NCI-H2196 treated with DMSO at 0.1 percent for 48 hours (cell line): ENCODE measurements around the gene ZNHIT6.
"Not testable (repeated sequence)": the region's sequence is repeated elsewhere in the genome, so short reads cannot be mapped to it uniquely, and the experiment has no call there.

Experiments
- DNase-seq: peaks from one replicate; lab custom pipeline; 2025; ENCODE audit not compliant: unreplicated experiment; lab: John Stamatoyannopoulos, UW

Gene ZNHIT6

DNA sequence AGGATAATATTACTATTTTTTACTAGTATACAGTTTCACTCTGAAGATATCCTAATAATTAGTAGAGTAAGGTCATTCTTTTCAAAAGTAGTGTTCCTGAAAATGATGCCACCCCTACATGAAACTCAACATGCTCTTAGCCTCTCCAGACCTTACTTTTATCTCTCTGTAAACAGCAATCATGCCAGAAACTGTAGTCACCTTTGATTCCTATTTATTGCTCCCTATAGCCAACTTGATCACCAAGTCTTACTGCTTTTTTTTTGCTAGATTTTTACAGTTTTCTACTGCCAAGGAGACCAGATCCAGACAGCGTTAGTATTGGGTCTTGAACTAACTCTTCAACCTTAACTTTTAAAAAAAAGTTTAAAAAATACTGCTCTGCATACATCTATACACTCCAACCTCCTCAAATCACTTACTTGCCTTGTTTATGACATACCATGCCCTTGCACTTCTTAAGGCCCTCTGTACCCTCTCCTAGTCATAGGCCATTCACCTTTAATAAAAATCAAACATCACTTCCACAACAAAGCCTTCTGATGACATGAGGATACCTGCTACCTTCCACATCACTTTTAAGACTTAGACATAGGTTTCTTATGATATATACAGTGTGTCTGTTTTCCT, 36.1 kb downstream of the ZNHIT6 start:
- no peak for DNase-seq

- DNase-seq: no peak
Observed at GRCh38 chr1:85665932-85666331, 42.3 kb downstream of the ZNHIT6 start.

GRCh38 chr1:85663382-85663781, 44.9 kb downstream of the ZNHIT6 start:
- no peak for DNase-seq

DNA sequence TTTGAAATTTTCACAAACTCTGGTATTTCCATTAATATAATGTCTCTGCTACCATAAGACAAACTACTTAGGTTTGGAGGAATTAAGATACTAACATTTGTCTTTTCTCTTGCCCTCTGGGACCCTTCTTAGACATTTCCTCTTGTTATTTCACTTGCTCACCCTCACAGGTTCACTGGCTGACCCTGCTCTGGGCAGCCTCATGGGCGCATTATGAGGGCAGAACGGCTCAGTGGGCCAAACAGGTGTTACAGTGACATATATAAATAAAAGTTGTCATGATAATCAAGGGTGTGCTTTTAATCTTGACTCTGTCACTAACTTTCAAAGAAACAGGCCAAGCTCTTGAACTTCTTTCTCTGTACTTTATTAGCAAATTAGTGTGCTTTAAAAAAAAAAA, 46.5 kb downstream of the ZNHIT6 start:
- no peak for DNase-seq

GRCh38 chr1:85660541-85660940, 47.7 kb downstream of the ZNHIT6 start:
- DNase-seq: no peak

DNA sequence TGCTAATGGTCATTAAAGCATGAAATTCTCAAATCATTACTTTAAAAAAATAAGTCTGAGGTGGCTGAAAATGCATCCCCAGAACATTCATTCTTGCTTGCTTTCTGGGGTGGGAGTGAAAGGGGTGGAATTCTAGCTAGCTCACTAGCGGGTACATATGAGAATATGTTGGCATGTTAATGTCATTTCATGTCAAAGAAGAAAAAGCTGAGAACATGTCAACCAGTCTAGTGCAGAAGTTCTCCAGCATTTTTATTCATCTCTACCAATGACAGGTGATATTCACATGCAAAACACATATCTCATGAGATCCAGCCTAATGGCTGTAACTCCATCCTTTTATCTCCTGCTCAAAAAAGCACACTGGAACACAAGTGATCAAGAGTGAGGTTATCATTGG, 49.1 kb downstream of the ZNHIT6 start:
- no peak for DNase-seq

DNA sequence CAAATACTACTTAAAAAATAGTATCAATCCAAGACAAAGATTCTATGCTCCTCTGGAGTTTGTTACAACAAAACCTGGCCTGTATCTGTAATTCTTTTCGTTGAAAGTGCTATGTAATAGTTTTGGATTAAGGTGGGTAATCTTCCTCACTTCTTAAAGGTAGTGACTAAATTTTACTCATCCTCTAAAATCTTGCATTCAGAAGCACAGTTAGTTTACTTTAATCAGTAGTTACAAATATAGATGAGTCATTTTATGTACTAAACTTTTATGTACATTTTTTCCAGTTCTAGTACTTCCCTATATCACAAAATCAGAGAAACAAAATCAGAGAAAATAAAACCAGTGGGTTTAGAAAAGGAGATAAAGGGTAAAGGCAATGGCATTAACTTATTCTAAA, 51.3 kb downstream of the ZNHIT6 start:
- no peak for DNase-seq

DNA sequence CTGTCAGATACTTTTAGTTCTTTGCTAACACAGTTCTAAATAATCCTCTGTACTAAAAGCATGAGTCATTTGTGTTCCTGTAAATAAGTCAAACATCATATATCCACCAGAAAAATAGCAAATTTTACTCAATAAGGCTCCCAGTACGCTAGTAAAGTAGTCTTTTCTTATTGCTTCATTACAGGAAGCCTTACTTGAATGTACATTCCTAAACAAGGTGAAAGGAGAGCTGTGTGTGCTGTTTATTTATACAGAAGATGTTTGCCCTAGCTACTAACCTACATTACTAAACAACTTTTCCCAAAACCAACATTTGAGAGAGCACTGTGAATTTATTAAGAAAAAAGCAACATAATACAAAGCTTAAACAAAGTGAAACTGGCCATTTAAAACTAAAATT, 52.0 kb downstream of the ZNHIT6 start:
- DNase-seq: no peak

GRCh38 chr1:85655315-85655714, 52.9 kb downstream of the ZNHIT6 start:
- DNase-seq: no peak

GRCh38 chr1:85654066-85654782, 54.0 kb downstream of the ZNHIT6 start:
- DNase-seq: no peak

DNA sequence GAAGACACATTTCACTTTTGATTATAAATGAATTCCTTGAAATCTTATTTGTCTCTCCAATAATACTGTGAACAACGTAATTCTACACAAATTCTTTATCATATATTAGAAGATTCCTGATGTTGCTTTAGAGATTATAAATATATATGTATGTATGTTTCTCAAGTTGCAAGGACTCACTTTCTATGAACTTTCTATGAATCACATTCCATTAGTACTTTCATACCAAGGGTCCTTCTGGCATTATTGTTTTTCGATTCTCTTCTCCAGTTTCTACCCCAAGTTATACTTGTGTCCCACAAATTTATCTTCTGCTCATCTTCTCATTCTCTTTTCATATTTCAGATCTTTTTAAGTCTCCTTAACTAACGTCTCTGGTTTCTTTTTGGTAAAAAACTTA, 55.9 kb downstream of the ZNHIT6 start:
- DNase-seq: no peak

DNA sequence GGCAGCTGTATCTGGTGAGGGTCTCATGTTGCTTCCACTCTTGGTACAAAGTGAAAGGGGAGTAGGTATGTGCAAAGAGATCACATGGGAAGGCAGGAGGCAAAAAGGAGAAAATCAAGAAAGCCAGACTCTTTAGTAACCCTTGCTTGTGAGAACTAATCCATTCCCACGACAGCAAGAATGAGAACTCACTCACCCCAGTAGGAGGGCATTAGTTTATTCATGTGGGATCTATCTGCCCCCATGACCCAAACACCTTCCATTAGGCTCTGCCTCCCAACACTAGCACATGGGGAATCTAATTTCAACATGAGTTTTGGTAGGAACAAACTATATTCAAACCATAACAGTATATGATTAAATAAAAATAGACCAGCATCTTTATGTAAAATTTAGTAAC, 57.6 kb downstream of the ZNHIT6 start:
- DNase-seq: no peak

- DNase-seq: no peak
Observed at GRCh38 chr1:85649591-85649990, 58.6 kb downstream of the ZNHIT6 start.

DNA sequence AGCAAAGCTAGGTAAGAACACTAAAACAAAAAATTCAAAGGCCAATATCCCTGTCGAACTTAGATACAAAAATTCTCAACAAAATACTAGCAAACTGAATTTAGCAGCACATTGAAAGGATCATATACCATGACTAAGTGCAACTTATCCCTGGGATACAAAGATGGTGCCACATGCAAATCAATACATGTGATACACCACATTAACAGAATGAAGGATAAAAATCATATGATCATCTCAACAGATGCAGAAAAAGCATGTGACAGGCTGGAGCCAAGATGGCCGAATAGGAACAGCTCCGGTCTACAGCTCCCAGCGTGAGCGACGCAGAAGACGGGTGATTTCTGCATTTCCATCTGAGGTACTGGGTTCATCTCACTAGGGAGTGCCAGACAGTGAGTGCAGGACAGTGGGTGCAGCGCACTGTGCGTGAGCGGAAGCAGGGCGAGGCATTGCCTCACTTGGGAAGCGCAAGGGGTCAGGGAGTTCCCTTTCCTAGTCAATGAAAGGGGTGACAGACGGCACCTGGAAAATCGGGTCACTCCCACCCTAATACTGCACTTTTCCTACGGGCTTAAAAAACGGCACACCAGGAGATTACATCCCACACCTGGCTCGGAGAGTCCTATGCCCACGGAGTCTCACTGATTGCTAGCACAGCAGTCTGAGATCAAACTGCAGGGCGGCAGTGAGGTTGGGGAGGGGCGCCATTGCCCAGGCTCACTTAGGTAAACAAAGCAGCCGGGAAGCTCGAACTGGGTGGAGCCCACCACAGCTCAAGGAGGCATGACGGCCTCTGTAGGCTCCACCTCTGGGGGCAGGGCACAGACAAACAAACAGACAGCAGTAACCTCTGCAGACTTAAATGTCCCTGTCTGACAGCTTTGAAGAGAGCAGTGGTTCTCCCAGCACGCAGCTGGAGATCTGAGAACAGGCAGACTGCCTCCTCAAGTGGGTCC, 66.4 kb downstream of the ZNHIT6 start:
- DNase-seq: not testable (repeated sequence)

- not testable (repeated sequence) for DNase-seq
Observed at GRCh38 chr1:85639920-85640319, 68.3 kb downstream of the ZNHIT6 start.

DNA sequence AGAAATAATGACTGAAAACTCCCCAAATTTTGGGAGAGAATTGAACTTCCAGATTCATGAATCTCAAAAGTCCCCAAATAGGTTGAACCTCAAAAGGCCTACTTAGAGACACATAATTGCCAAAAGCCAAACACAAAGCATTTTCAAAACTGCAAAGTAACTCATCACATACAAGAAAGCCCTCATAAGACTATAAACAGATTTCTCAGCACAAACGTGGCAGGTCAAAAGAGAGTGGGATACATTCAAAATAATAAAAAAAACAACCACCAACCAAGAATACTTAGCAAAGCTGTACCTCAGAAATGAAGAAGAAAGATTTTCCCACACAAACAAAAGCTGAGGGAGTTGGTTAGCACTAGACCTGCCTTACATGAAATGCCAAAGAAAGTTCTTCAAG, 69.8 kb downstream of the ZNHIT6 start:
- DNase-seq: no peak

GRCh38 chr1:85630493-85630892, 77.7 kb downstream of the ZNHIT6 start:
- DNase-seq: no peak

DNA sequence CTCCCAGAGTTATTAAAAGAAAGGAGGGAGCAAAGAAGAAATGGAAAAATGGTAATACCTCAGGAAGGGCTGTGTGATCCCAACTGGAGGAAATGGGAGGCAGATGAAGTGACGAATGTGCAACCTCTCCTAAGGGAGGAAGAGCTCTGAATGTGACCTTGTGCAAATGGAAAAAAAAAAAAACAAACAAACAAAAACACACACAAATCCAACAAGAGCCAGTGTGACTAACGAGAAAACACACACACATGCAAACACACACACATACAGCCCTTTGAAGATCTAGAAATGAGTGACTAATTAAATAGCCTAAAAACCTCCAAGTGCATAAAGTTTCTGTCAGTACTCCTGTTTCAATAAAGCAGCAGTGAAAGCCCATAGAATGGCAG, 78.7 kb downstream of the ZNHIT6 start:
- DNase-seq: no peak

- DNase-seq: no peak
Observed at GRCh38 chr1:85628791-85629531, 79.3 kb downstream of the ZNHIT6 start.

DNA sequence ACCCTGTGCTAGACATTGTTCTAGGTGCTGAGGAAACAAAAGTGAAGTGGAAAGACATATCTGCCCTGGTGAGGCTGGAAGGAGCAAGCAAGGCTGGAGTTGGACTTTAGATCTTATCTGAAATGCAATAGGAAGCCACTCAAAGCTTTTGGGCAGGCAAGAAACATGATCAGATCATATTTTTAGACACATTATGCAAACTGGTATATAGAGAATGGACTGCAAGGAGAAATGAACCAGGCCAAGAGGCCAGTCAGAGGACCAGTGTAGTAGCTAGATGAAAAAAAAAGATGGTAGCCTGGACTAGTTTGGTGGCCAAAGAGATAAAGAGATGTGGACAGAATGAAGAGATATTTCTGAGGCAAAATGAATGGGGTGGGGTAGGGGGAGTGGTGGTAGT, 81.4 kb downstream of the ZNHIT6 start:
- no peak for DNase-seq

GRCh38 chr1:85624361-85624760, 83.9 kb downstream of the ZNHIT6 start:
- DNase-seq: no peak
